EH (cell line): ENCODE data around the gene RASA3.

Experiments used
- DNase-seq: peaks from one replicate; pipeline ENCODE4 v3.0.0-alpha.2; 2015; ENCODE audit warnings: low read depth

The RASA3 gene

GRCh38 chr13:114019367-114019766 lies 113.1 kb downstream of the RASA3 start:
- DNase-seq: peak; percentile 25

DNA sequence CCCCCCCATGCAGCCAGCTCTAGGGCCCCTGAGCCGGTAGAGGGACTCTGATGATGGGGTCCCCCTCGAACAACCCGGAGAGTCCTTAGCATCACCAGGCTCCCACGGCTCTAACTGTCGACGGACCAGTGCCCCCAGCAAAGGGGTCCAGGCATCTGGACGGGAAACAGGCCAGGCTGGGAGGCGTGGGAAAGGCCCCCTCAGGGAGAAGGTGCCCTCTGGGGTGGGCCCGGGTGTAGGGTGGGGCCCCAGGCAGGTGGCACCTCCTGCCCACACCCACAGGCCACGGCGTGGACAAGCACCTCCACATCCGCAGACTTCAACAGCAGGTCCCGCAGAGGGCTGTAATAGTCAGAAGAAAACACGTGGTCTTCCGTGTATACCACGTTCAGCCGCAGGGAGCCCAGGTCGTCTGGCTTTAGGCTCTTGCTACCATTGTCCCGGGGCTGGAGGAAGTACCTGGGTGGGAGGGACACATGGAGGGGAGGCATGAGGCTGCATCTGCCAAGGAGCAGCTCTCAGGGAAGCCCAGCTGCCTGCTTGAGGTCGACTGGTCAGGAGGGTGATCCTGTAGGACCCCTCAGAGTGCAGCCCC lies 113.9 kb downstream of the RASA3 start:
- DNase-seq: no peak

- DNase-seq: no peak
Measured at GRCh38 chr13:114017966-114018365, 114.5 kb downstream of the RASA3 start.

GRCh38 chr13:114017028-114017630 lies 115.3 kb downstream of the RASA3 start:
- DNase-seq: peak; percentile 43

DNA sequence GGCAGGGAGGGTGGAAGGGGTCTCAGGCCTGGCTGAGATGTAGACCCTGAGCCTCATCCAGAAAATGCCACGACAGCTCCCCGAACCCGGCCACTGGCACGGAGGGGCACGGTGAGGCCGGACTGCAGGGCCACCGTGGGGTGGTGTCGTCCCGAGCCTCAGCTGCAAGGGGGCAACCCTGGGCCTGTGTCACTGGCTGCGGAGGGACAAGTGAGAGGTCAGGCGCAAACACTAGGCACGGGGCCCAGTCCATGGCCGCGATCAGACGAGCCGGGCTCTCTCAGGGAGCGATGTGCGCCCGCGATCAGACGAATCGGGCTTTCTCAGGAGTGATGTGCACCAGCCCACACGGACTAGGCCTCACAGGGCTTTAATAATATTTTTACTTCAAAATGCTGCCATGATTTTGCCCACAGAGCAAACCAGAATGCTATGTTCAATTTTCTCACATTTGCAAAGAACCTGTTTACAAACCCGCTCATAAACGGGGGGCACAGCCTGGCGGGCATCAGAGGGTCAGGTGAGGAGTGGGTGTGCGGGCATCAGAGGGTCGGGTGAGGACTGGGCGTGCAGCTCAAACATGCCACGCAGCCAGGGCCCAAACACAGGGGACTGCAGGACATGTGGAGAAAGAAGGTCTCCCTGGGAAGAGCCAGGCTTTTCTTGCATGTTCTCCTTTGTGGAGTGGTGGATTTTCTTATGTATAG lies 115.9 kb downstream of the RASA3 start:
- DNase-seq: no peak

DNA sequence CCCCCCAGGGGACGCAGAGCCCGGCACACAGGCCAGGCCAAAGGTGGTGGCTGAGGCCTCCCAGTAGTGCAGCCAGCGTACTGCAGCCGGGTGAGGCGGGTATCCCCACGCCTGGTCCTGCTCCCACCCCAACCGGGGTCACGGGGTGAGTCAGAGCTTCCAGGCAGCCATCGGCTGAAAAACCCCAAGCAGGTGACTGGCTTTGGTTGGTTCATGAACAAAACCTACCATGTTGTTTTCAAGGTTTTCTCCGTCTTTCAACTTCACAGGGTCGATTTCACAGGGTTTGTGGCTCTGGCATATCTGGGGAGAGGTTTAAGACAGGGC lies 116.5 kb downstream of the RASA3 start:
- no peak for DNase-seq

DNA sequence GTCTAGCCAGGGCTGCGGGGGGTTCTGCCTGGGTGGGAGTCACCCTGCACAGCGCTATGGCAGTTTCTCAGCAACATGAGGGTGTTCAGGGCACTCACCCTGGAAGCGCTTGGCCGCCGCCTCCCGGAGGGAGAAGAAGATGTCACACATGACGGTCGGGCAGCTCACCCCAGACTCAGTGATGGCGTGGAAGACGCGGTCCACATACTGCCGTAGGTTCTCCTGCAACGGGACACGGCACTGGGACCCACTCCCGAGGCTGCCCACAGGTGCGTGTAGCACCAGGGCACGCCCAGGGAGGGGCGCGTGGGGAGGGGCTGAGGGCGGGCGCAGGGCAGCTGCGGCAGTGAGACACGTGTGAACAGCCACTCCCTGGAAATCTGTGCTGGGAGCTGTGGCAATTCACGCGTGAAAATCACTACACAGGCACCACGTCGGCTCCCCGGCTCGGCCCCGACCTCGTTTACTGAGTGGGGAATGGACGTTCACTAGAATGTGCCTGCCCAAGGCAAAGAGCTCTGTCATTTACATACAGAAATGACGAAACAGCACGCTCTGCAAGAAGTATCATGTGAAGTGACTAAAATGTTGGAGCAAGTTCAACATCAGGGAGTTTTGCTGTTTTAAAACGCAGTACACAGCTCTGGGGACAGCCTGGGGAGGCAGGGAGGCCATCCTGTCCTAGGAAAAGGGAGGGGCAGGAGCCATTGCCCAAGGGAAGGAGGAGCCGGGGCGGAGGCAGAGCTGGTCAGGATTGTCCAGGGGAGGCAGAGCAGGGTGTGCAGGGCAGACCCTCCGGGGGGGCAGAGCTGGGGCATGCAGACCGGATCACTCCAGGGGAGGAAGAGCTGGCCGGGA lies 117.1 kb downstream of the RASA3 start:
- peak; percentile 92 for DNase-seq

GRCh38 chr13:114013952-114014629 lies 118.3 kb downstream of the RASA3 start:
- DNase-seq: no peak

DNA sequence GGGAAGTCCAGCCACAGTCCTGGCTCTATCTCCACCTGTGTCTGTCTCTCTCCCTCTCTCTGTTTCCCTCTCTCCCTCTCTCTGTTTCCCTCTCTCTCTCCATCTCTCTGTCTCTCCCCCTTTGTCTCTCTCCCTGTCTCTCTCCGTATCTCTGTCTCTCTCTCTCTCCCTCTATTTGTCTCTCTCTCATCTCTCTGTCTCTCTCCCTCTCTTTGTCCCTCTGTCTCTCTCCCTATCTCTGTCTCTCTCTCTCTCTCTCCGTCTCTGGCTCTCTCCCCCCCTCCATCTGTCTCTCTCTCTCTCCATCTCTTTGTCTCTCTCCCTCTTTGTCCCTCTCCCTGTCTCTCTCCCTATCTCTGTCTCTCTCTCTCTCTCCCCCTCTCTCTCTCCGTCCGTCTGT lies 119.1 kb downstream of the RASA3 start:
- no peak for DNase-seq

DNA sequence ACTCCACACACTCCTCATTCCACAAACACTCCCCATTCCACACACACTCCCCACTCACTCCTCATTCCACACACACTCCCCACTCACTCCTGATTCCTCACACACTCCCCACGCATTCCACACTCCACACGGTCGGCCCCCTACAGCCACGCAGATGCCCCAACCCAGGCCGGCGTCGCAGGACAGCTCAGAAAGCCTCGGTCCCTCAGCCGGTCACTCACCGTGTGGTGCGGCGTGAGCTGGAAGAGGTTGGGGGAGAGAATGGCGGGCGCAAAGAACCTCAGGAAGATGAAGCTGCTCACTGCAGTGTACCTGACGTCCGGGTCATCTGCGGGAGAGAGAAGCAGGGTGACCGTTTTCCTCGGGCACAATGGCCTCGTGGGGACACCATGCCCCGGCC lies 119.5 kb downstream of the RASA3 start:
- no peak for DNase-seq

- no peak for DNase-seq
Measured at GRCh38 chr13:114012141-114012540, 120.3 kb downstream of the RASA3 start.

DNA sequence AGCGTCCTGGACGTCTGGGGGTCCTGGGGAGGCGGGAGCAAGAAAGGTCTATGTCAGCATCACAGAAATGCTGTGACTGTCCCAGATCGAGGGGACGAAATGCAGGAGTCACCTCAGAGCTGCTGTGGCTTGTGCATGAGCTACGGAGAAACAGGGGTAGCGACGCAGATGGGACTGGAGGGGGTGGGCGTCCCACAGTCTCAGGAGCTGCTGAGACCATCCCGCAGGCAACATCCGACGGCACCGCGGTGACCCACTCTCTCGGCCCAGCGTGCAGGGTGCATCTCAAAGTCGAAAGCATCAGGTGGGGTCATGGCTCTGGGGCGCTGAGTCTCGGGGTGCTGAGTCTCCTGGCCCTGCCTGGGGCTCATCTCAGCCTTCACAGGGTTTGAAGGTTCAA lies 121.2 kb downstream of the RASA3 start:
- no peak for DNase-seq

DNA sequence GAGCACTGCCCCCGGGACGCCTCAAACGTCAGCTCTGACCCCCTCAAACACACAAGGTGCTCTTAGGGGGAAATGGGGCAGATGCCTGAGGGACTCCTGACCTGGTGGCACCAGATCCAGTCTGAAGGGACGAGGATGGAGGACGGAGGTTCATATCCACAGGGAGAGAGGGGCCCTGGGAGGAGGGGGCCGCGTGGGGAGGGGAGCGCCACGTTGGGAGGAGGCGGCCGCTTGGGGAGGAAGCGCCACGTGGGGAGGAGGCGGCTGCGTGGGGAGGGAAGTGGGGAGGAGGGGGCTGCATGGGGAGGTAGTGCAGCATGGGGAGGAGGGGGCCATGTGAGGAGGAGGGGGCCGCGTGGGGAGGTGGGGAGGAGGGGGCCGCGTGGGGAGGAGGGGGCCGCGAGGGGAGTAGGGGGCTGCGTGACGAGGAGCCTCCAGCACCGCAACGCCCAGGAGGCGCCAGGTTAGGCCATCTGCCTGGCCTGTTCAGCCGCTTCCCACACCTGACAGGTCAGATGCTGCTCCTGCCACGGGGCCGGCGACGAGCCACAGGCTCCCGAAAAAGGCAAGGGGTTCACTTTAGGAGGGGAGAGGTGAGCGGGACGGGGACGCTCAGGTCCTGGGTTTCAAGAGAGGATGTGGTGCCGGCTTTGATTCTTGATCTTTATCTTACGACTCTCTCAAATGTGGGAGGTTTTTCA lies 121.9 kb downstream of the RASA3 start:
- DNase-seq: no peak

DNA sequence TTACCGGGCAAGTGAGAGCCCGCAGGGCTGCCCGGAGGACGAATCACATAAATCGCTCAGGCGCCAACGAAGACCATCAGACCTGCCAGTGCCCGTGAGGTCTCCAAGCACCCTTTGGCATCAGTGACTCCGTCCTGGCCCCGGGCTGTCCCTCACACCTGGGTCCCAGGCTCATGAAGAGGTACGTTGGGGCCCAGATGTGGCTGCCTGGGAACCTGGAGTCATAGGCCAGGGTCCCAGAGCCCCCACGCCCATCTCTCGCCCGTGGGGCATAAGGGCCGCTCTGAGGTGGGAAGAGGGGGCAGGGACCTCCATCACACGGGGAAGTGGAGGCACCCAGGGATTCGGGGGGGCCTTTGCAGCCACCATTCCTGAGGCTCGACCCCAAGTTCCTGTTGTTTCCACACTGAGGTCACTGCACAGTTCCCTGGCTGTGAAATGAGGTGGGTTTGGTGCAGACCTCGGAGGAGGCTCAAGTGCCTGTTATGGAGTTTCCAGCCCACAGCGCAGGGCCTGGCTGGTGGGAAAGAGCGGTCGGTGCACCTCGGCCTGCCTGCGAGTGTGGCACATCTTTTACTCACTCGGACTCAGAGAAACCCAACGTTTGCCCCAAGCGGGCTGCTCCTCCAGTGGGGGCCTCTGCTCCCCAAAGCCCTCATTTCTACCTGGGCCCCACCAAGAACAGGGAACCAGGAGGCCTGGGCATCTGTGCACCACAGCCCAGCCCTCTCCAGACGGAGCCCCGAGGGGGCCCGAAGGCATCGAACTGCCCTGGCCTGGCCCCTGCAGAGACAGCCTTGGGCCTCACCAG lies 122.6 kb downstream of the RASA3 start:
- no peak for DNase-seq

GRCh38 chr13:114008964-114009589 lies 123.3 kb downstream of the RASA3 start:
- no peak for DNase-seq

GRCh38 chr13:114007566-114007965 lies 124.9 kb downstream of the RASA3 start:
- DNase-seq: no peak

DNA sequence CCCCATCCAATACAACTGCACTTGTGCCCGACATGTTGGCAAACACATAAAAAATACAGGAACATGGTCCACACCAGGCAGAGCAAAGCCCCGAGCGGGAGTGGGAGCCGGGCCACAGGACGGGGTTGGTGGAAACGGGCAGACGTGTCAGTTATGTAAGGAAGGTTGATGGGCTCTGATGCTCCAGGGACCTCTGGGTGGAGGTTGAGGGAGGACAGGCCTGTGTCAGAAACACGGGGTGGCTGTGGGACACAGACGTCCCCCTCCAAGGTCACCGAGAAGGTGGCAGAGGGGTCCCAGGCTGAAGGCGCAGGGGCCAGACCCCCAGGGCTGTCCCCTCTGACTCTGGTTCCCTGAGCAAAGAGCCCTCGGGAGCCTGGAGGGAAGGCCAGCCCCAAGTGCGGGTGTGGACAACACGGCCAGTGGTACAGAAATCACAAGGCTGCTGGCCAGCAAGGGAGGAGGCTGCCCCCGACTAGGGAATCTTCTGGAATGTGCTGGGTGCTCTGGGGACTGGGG lies 127.2 kb downstream of the RASA3 start:
- no peak for DNase-seq

DNA sequence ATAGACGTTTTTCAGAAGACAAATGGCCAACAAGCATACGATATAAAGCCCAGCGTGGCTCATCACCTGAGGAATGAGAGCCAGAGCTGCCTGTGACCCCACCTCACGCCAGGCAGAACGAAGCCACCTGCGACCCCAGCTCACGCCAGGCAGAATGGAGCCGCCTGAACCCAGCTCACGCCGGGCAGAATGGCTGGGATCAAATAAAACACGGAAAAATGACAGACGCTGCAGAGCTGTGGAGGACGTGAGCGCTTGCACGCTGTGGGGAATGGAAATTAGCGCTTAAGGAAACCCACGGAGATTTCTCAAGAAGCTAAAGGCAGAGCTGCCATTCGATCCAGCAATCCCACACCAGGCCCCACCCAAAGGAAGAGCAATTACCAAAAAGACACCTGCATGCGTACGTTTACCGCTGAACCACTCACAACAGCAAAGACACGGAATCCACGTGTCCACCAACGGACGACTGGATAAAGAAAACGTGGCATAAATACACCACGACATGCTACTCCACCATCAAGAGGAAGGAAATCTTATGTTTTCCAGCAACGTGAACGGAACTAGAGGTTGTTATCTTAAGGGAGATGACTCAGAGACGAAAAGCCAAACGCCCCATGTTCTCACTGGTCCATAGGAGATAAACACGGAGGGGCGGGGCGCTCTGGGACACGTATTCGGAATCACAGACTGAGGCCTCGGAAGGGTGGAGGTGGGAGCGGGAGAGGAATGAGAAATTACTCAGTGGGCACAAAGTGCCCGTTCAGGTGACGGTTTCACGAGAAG lies 127.8 kb downstream of the RASA3 start:
- DNase-seq: no peak

DNA sequence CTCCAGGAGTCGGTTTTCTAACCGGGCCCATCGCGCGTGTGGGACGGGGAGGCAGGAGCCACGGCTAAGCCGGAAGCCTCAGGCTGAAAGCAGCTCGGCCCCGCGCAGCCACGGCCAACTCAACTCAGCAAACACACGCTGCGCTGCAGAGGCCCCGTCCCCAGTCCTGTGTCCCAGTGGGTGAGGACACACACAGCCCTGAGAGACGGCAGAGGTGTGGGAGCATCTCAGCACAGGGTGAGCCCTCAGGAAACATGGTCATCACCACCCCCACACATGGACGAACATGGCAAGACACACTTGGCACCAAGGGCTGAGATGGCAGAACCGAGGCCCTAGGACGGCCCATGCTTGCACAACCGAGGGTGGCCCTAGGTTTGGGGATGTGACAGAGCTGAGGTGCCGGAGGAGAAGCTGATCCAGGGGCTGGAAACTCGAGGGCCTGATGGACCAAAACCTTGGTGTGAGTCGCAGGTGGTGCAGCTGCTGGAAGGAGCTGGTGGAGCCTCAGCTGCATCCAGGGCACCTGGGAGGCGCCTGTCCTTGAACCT lies 129.6 kb downstream of the RASA3 start:
- no peak for DNase-seq
